ENCODE measurements around the gene NPIPA3.
"Not testable (repeated sequence)": the region's sequence is repeated elsewhere in the genome, so short reads cannot be mapped to it uniquely, and the experiment has no call there.

The NPIPA3 gene

GRCh38 chr16:14703156-14704011, at the start of gene NPIPA3:
Gene NPIPA3, plus strand, starts transcription at chr16:14703411. Its CDS starts 5,533 bp downstream, at chr16:14708944.
- DNase-seq (ENCODE audit: low read depth, low spot score), result not testable (repeated sequence)

GRCh38 chr16:14658063-14658462, 45.1 kb upstream of the NPIPA3 start:
- no peak for DNase-seq (ENCODE audit: low read depth, low spot score)

GRCh38 chr16:14667347-14668266, 35.6 kb upstream of the NPIPA3 start:
- DNase-seq (ENCODE audit: low read depth, low spot score), result no peak

- DNase-seq (ENCODE audit: low read depth, low spot score), result no peak
Observed at GRCh38 chr16:14668556-14669223, 34.5 kb upstream of the NPIPA3 start.

- no peak for DNase-seq (ENCODE audit: low read depth, low spot score)
Observed at GRCh38 chr16:14669776-14670175, 33.4 kb upstream of the NPIPA3 start.

- no peak for DNase-seq (ENCODE audit: low read depth, low spot score)
Observed at GRCh38 chr16:14672403-14672971, 30.7 kb upstream of the NPIPA3 start.

GRCh38 chr16:14676633-14677032, 26.6 kb upstream of the NPIPA3 start:
- DNase-seq (ENCODE audit: low read depth, low spot score), result no peak

- DNase-seq (ENCODE audit: low read depth, low spot score), result no peak
Observed at GRCh38 chr16:14677627-14678026, 25.6 kb upstream of the NPIPA3 start.

GRCh38 chr16:14678748-14679497, 24.3 kb upstream of the NPIPA3 start:
- DNase-seq (ENCODE audit: low read depth, low spot score), result no peak

- not testable (repeated sequence) for DNase-seq (ENCODE audit: low read depth, low spot score)
Observed at GRCh38 chr16:14680396-14680795, 22.8 kb upstream of the NPIPA3 start.

- no peak for DNase-seq (ENCODE audit: low read depth, low spot score)
Observed at GRCh38 chr16:14681115-14681514, 22.1 kb upstream of the NPIPA3 start.

GRCh38 chr16:14682121-14682520, 21.1 kb upstream of the NPIPA3 start:
- DNase-seq (ENCODE audit: low read depth, low spot score), result no peak

GRCh38 chr16:14685870-14686793, 17.1 kb upstream of the NPIPA3 start:
- DNase-seq (ENCODE audit: low read depth, low spot score), result not testable (repeated sequence)

GRCh38 chr16:14694129-14694528, 9.1 kb upstream of the NPIPA3 start, which contains the start of gene PLA2G10:
Gene PLA2G10, minus strand, starts transcription at chr16:14694308. Its CDS starts 79 bp downstream, at chr16:14694229.
- DNase-seq (ENCODE audit: low read depth, low spot score), result not testable (repeated sequence)

- DNase-seq (ENCODE audit: low read depth, low spot score), result not testable (repeated sequence)
Observed at GRCh38 chr16:14701859-14702258, 1.4 kb upstream of the NPIPA3 start.

GRCh38 chr16:14702672-14703071, 539 bp upstream of the NPIPA3 start:
- DNase-seq (ENCODE audit: low read depth, low spot score), result not testable (repeated sequence)

- not testable (repeated sequence) for DNase-seq (ENCODE audit: low read depth, low spot score)
Observed at GRCh38 chr16:14733233-14733632, 30.0 kb downstream of the NPIPA3 start.

- DNase-seq (ENCODE audit: low read depth, low spot score), result not testable (repeated sequence)
Observed at GRCh38 chr16:14740832-14741385, 37.7 kb downstream of the NPIPA3 start.

- DNase-seq (ENCODE audit: low read depth, low spot score), result not testable (repeated sequence)
Observed at GRCh38 chr16:14741794-14742193, 38.6 kb downstream of the NPIPA3 start.
